ENCODE results near the gene FBXL3.

FBXL3 gene

DNA sequence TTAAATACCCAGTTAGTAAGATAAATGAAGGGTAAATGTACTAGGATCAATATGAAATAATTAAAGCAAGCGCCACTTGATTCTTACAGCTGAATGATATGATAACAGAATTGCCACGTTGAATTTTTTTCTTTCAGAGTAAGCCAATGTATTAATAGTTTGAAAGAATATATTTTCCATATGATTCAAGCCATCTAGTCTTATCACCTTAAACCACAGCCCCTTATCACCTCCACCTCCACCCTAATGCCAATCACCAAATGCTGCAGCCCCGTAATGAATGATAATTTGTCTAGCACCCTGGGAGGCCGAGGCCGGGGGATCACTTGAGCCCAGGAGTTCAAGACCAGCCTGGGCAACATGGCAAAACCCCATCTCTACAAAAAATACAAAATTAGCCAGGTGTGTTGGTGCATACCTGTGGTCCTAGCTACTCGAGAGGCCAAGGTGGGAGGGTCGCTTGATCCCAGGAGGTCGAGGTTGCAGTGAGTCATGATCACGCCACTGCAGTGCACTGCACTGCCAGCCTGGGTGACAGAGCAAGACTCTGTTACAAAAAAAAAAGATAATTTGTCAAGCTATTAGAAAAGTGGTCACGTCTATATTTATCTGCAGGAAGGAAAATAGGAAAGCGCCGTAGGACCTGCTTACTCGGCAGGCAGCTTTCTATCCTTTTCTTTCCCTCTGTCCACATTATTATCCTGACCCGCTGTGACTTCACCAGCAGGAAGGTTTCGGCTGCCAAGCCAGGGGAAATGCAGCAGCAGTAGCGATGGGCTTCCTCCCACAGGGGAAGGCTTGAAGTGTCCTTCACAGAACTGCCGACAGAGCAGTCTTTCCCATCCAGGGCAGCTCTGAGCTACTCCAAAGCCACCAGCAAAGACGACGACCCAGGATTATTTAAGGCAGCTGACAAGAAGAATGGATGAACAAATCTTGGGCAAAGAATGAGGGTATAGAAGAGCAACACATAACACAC is 54.8 kb downstream of the FBXL3 start:
- Histone ChIP-seq H3K27ac (ENCODE audit: poor library complexity, severe bottlenecking) (no peak overlapping the region), H3K36me3 (ENCODE audit: low read depth) (no peaks in the 10 kb centered on the region), H3K9me3 (ENCODE audit: severe bottlenecking) (no peaks in the 10 kb centered on the region), H3K4me1 (ENCODE audit: insufficient read depth, poor library complexity, severe bottlenecking) (peaks cover 12% of the 10 kb centered on the region), H3K27me3 (ENCODE audit: insufficient read depth, poor library complexity, severe bottlenecking) (no peaks in the 10 kb centered on the region), H3K4me3 (ENCODE audit: severe bottlenecking) (no peak overlapping the region)
- ATAC-seq (ENCODE audit: low read depth), result no peak
- TF ChIP-seq CTCF (IDR thresholded peaks at IDR 0.05; ENCODE audit: poor library complexity, severe bottlenecking), result no peak
- DNase-seq (ENCODE audit: low spot score), result no peak

DNA sequence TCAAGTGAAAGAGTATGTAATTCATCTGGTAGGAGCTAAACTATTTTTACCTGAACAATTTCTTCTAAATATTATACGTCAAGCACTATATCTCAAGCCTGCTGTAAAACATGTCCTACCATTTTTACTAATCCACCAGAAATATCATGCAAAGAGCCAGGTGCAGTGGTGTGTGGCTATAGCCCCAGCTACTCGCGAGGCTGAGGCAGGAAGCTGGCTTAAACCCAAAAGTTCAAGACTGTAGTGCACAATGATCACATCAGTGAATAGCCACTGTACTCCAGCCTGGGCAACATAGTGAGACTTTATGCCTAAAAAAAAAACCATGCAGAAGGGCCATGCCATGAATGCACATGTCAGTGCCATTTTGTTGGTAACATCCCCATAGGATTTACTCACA is 55.7 kb downstream of the FBXL3 start:
- ATAC-seq (ENCODE audit: low read depth), result no peak

DNA sequence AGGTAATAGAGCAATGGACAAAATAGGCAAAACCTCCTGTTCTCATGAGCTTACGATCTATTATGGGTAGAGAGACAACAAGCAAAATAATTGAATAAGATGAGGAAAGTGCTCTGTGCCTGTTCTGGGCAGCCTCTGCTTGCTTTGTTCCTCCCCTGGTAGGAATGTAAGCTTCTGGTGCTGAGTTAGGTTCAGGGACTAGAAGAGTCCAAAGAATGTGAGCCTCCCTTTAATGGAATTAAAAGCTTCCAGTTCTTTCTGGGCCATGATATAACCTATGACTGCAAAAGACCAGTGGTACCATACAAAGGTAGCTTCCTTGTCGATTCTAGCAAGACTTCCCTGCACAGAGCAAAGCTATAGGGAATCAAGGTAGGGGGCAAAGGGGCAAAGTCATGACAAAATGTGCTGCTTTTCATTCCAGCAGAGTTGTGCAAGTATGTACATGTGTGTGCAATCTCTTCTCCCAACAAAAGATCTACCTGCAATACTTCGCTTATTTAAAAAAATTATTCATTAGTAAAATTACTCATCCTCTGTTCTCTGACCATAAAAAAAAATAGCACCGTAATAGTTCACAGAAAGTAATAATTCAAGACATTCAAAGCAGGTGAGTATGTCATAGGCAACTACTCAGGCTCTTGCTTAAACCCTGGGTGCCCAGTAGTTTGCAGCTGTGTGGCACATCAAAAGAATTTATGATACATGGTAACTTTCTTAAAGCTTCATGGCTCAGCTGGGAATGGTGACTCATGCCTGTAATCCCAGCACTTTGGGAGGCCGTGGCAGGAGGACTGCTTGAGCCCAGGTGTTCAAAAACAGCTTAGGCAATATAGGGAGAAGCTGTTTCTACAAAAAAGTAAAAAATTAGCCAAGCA is 57.2 kb downstream of the FBXL3 start:
- DNase-seq (ENCODE audit: low spot score), result no peak
- no peaks in the 10 kb centered on the region for H3K9me3 ChIP-seq (ENCODE audit: severe bottlenecking)

More for the DNA sequence above, 55.7 kb downstream of the FBXL3 start:
- H3K4me1 ChIP-seq (ENCODE audit: insufficient read depth, poor library complexity, severe bottlenecking), result peaks cover 11% of the 10 kb centered on the region
- H3K36me3 ChIP-seq (ENCODE audit: low read depth), result no peaks in the 10 kb centered on the region
- no peak for DNase-seq (ENCODE audit: low spot score)
- H3K27me3 ChIP-seq (ENCODE audit: insufficient read depth, poor library complexity, severe bottlenecking), result no peaks in the 10 kb centered on the region
- no peak overlapping the region for H3K4me3 ChIP-seq (ENCODE audit: severe bottlenecking)
- no peak overlapping the region for H3K27ac ChIP-seq (ENCODE audit: poor library complexity, severe bottlenecking)
- no peak for TF ChIP-seq CTCF (IDR thresholded peaks at IDR 0.05; ENCODE audit: poor library complexity, severe bottlenecking)
- no peaks in the 10 kb centered on the region for H3K9me3 ChIP-seq (ENCODE audit: severe bottlenecking)

DNA sequence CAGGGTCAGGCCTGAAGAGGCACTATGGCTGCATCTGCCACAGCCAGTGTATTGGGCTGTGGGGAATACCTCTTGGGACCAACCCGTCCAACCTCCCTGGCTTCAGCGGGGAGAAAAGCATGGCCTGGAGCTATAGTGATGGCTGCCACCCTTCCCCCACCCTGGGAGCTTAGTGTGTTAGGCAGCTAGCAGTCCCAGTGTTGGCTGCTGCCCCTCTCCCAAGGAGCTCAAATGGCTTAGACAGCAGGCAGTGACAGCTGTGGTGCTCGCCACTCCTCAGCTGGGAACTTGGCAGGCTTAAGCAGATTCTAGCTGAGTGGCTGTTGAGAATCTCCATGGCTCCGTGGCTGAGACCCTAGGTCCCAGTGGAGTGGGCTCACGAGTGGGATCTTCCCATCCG is 58.9 kb downstream of the FBXL3 start:
- no peak overlapping the region for H3K4me3 ChIP-seq (ENCODE audit: severe bottlenecking)
- DNase-seq (ENCODE audit: low spot score) (no peak), ATAC-seq (ENCODE audit: low read depth) (no peak)
- H3K27me3 ChIP-seq (ENCODE audit: insufficient read depth, poor library complexity, severe bottlenecking), result no peaks in the 10 kb centered on the region
- H3K9me3 ChIP-seq (ENCODE audit: severe bottlenecking), result no peaks in the 10 kb centered on the region
- H3K27ac ChIP-seq (ENCODE audit: poor library complexity, severe bottlenecking), result no peak overlapping the region
- H3K36me3 ChIP-seq (ENCODE audit: low read depth), result no peaks in the 10 kb centered on the region
- no peak for TF ChIP-seq CTCF (IDR thresholded peaks at IDR 0.05; ENCODE audit: poor library complexity, severe bottlenecking)
- peaks cover 6% of the 10 kb centered on the region for H3K4me1 ChIP-seq (ENCODE audit: insufficient read depth, poor library complexity, severe bottlenecking)

More for the DNA sequence above, 57.2 kb downstream of the FBXL3 start:
- H3K36me3 ChIP-seq (ENCODE audit: low read depth), result no peaks in the 10 kb centered on the region
- H3K27me3 ChIP-seq (ENCODE audit: insufficient read depth, poor library complexity, severe bottlenecking), result no peaks in the 10 kb centered on the region
- no peak for TF ChIP-seq CTCF (IDR thresholded peaks at IDR 0.05; ENCODE audit: poor library complexity, severe bottlenecking)
- H3K27ac ChIP-seq (ENCODE audit: poor library complexity, severe bottlenecking), result no peak overlapping the region
- H3K4me3 ChIP-seq (ENCODE audit: severe bottlenecking), result no peak overlapping the region
- peaks cover 6% of the 10 kb centered on the region for H3K4me1 ChIP-seq (ENCODE audit: insufficient read depth, poor library complexity, severe bottlenecking)
- peak; percentile 84 for ATAC-seq (ENCODE audit: low read depth)
